DOHH2 (cell line): Measurements from ENCODE around the gene GRM3.

Source experiments
- H3F3A ChIP-seq: fragments of 200-600 bp; sonication (generic), shearing (Covaris generic); 2 replicates; pipeline ENCODE4 v1.6.0; 2016; ENCODE audit warnings: antibody characterized with exemption, mild to moderate bottlenecking; ENCODE audit not compliant: control insufficient read depth, insufficient read depth
- H3K27ac ChIP-seq: fragments of 200-600 bp; sonication (generic); 2 replicates; pipeline ENCODE4 v1.5.1; 2014; ENCODE audit warnings: low read depth, mild to moderate bottlenecking, low read length, moderate library complexity
- H3K27me3 ChIP-seq: fragments of 200-600 bp; sonication (generic); 2 replicates; pipeline ENCODE4 v1.6.1; 2014; ENCODE audit warnings: mild to moderate bottlenecking, low read length, mixed read lengths; ENCODE audit not compliant: control insufficient read depth
- H3K36me3 ChIP-seq: fragments of 200-600 bp; sonication (generic); 2 replicates; pipeline ENCODE4 v1.6.1; 2014; ENCODE audit warnings: mild to moderate bottlenecking, low read length, moderate library complexity, mixed read lengths; ENCODE audit not compliant: control insufficient read depth
- H3K4me1 ChIP-seq: fragments of 200-600 bp; sonication (generic); 2 replicates; pipeline ENCODE4 v1.6.1; 2014; ENCODE audit warnings: mild to moderate bottlenecking, low read length, mixed read lengths; ENCODE audit not compliant: control insufficient read depth
- H3K4me2 ChIP-seq: fragments of 200-600 bp; sonication (generic); 2 replicates; pipeline ENCODE4 v1.6.0; 2014; ENCODE audit warnings: mild to moderate bottlenecking, low read length, moderate library complexity
- H3K4me3 ChIP-seq: fragments of 200-600 bp; sonication (generic); 2 replicates; pipeline ENCODE4 v1.5.1; 2014; ENCODE audit warnings: mild to moderate bottlenecking, low read length, mixed read lengths
- H3K79me2 ChIP-seq: fragments of 200-600 bp; sonication (generic); 2 replicates; pipeline ENCODE4 v1.6.1; 2014; ENCODE audit warnings: mild to moderate bottlenecking, low read length, mixed read lengths; ENCODE audit not compliant: control insufficient read depth
- H3K9me2 ChIP-seq: fragments of 200-600 bp; sonication (generic); replicated peaks from 2 replicates; pipeline ENCODE4 v1.6.1; 2014; ENCODE audit warnings: mild to moderate bottlenecking, low read length, mixed read lengths; ENCODE audit not compliant: control insufficient read depth
- H3K9me3 ChIP-seq: fragments of 200-600 bp; sonication (generic); 2 replicates; pipeline ENCODE4 v1.6.1; 2014; ENCODE audit warnings: antibody characterized with exemption, low read length, mixed read lengths; ENCODE audit not compliant: control insufficient read depth, insufficient read depth
- H4K20me1 ChIP-seq: fragments of 200-600 bp; sonication (generic); 2 replicates; pipeline ENCODE4 v1.6.0; 2014; ENCODE audit warnings: low read depth, mild to moderate bottlenecking, antibody characterized with exemption, low read length, moderate library complexity; ENCODE audit not compliant: control insufficient read depth, insufficient read depth
- CTCF ChIP-seq: fragments of 200-600 bp; sonication (generic); IDR thresholded peaks from one replicate; pipeline ENCODE4 v1.5.1; 2014; ENCODE audit warnings: antibody characterized with exemption, mild to moderate bottlenecking, low read depth, low read length; ENCODE audit not compliant: poor library complexity, severe bottlenecking
- EZH2phosphoT487 ChIP-seq: fragments of 200-600 bp; sonication (generic); IDR thresholded peaks from 2 replicates; pipeline ENCODE4 v1.6.1; 2017; ENCODE audit warnings: borderline replicate concordance, mild to moderate bottlenecking, antibody characterized with exemption, low read length, moderate library complexity, mixed read lengths

Gene GRM3

GRCh38 chr7:86848226-86848625 is 204.5 kb downstream of the GRM3 start:
- Histone ChIP-seq H4K20me1 (no peaks in the 10 kb centered on the region), H3K36me3 (no peaks in the 10 kb centered on the region), H3K27ac (no peak overlapping the region), H3K4me1 (no peaks in the 10 kb centered on the region), H3K9me3 (no peaks in the 10 kb centered on the region), H3K4me2 (no peak overlapping the region), H3F3A (no peaks in the 10 kb centered on the region), H3K27me3 (no peaks in the 10 kb centered on the region; the same call in 1 of the 2 replicates), H3K79me2 (no peaks in the 10 kb centered on the region), H3K9me2 (no peaks in the 10 kb centered on the region), H3K4me3 (no peak overlapping the region)
- no peak for TF ChIP-seq EZH2phosphoT487
- TF ChIP-seq CTCF: no peak

GRCh38 chr7:86851566-86851965 is 207.9 kb downstream of the GRM3 start:
- no peak overlapping the region for H3K4me2 ChIP-seq
- H3K9me2 ChIP-seq: no peaks in the 10 kb centered on the region
- no peaks in the 10 kb centered on the region for H3K79me2 ChIP-seq
- H3K36me3 ChIP-seq: no peaks in the 10 kb centered on the region
- H3K27ac ChIP-seq: no peak overlapping the region
- H3K9me3 ChIP-seq: no peaks in the 10 kb centered on the region
- no peaks in the 10 kb centered on the region for H3K4me1 ChIP-seq
- no peak overlapping the region for H3K4me3 ChIP-seq
- no peaks in the 10 kb centered on the region for H3K27me3 ChIP-seq
- no peak for TF ChIP-seq EZH2phosphoT487
- no peaks in the 10 kb centered on the region for H4K20me1 ChIP-seq
- H3F3A ChIP-seq: no peaks in the 10 kb centered on the region

DNA sequence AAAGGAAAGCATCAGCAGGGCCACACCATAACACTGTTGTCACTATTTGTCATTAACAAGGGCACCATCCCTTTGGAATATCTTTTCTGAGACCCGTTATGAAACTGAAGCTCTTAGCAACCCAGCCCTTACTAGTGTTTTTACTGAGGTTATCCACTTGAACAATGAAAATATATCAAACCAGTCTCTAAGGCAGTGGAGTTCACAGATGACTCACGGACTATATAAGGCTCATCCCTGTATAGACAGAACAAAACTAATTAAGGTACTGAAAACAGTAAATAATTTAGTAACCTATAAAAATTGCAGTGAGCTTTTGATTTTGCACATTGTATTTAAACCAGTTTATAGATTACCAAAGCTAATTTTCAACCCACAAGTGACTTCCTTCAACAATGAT is 219.7 kb downstream of the GRM3 start:
- H3K27ac ChIP-seq: no peak overlapping the region
- H3K9me2 ChIP-seq: no peaks in the 10 kb centered on the region
- H3K4me3 ChIP-seq: no peak overlapping the region
- H3K79me2 ChIP-seq: no peaks in the 10 kb centered on the region
- no peaks in the 10 kb centered on the region for H3F3A ChIP-seq
- no peak overlapping the region for H3K4me2 ChIP-seq
- no peaks in the 10 kb centered on the region for H3K9me3 ChIP-seq
- H4K20me1 ChIP-seq: no peaks in the 10 kb centered on the region
- no peak for TF ChIP-seq EZH2phosphoT487
- no peak for TF ChIP-seq CTCF
- H3K27me3 ChIP-seq: no peaks in the 10 kb centered on the region
- H3K36me3 ChIP-seq: no peaks in the 10 kb centered on the region
- no peaks in the 10 kb centered on the region for H3K4me1 ChIP-seq

GRCh38 chr7:86867163-86867762 is 223.6 kb downstream of the GRM3 start:
- Histone ChIP-seq H3K9me3 (no peaks in the 10 kb centered on the region), H3K27ac (no peak overlapping the region), H3K4me1 (no peaks in the 10 kb centered on the region), H3K4me2 (no peak overlapping the region), H3K79me2 (no peaks in the 10 kb centered on the region), H3K27me3 (no peaks in the 10 kb centered on the region), H4K20me1 (no peaks in the 10 kb centered on the region), H3K36me3 (no peaks in the 10 kb centered on the region), H3K9me2 (no peaks in the 10 kb centered on the region), H3F3A (no peaks in the 10 kb centered on the region), H3K4me3 (no peak overlapping the region)
- no peak for TF ChIP-seq EZH2phosphoT487
- no peak for TF ChIP-seq CTCF
